ENCODE measurements around the gene TMIGD1. TPM values are rescaled to one million over a fixed set of nuclear protein-coding genes. Genes with fewer than 3 reads are reported as not detected.

Gene TMIGD1
- total RNA-seq, 2 experiments from 2014 or later: not detected

GRCh38 chr17:30375661-30376060 lies 41.8 kb upstream of the TMIGD1 start:
- no peak for DNase-seq
- CTCF ChIA-PET: interaction anchor here (1.7 kb wide), 1 partner anchor 36 kb away, joined by 4 read pairs; no protein-coding TSS in a partner anchor

GRCh38 chr17:30372755-30373154 lies 38.9 kb upstream of the TMIGD1 start:
- no peak for DNase-seq
- H3K27me3 Mint-ChIP-seq: peaks cover 15% of the 10 kb centered on the region
- CTCF ChIA-PET: interaction anchor here (0.6 kb wide), 1 partner anchor 456 kb away, joined by 5 read pairs; no protein-coding TSS in a partner anchor
- H3K9me3 Mint-ChIP-seq: no peaks in the 10 kb centered on the region
- H3K4me1 Mint-ChIP-seq: peaks cover 21% of the 10 kb centered on the region
- H3K27ac Mint-ChIP-seq: no peak overlapping the region
- POLR2A ChIA-PET: no interaction called here
- no peaks in the 10 kb centered on the region for H3K36me3 Mint-ChIP-seq (ENCODE audit: low read depth)
- no peak overlapping the region for H3K4me3 Mint-ChIP-seq

More at GRCh38 chr17:30375661-30376060, 41.8 kb upstream of the TMIGD1 start:
- Mint-ChIP-seq H3K27me3 (peaks cover 15% of the 10 kb centered on the region), H3K36me3 (ENCODE audit: low read depth) (no peaks in the 10 kb centered on the region), H3K4me3 (no peak overlapping the region), H3K4me1 (peaks cover 41% of the 10 kb centered on the region), H3K9me3 (no peaks in the 10 kb centered on the region), H3K27ac (no peak overlapping the region)
- POLR2A ChIA-PET: interaction anchor here (2.7 kb wide), 1 partner anchor 12 kb away, joined by 10 read pairs; no protein-coding TSS in a partner anchor

GRCh38 chr17:30369995-30370394 lies 36.1 kb upstream of the TMIGD1 start:
- no peaks in the 10 kb centered on the region for H3K36me3 Mint-ChIP-seq (ENCODE audit: low read depth)
- peaks cover 13% of the 10 kb centered on the region for H3K4me1 Mint-ChIP-seq
- H3K27me3 Mint-ChIP-seq: peaks cover 9% of the 10 kb centered on the region
- CTCF ChIA-PET: no interaction called here
- no peaks in the 10 kb centered on the region for H3K9me3 Mint-ChIP-seq
- no peak overlapping the region for H3K27ac Mint-ChIP-seq
- DNase-seq: no peak
- POLR2A ChIA-PET: no interaction called here
- no peak overlapping the region for H3K4me3 Mint-ChIP-seq

GRCh38 chr17:30368912-30369720 lies 35.3 kb upstream of the TMIGD1 start:
- Mint-ChIP-seq H3K4me3 (no peak overlapping the region), H3K27ac (no peak overlapping the region), H3K9me3 (no peaks in the 10 kb centered on the region), H3K36me3 (ENCODE audit: low read depth) (no peaks in the 10 kb centered on the region), H3K4me1 (peaks cover 16% of the 10 kb centered on the region), H3K27me3 (peaks cover 4% of the 10 kb centered on the region)
- DNase-seq: no peak
- POLR2A ChIA-PET: no interaction called here
- CTCF ChIA-PET: interaction anchor here (0.8 kb wide), 1 partner anchor 14 kb away, joined by 3 read pairs; no protein-coding TSS in a partner anchor

- POLR2A ChIA-PET: interaction anchor here (1.5 kb wide), 1 partner anchor 14 kb away, joined by 3 read pairs; no protein-coding TSS in a partner anchor
- H3K9me3 Mint-ChIP-seq: peaks cover 6% of the 10 kb centered on the region
- peaks cover 1% of the 10 kb centered on the region for H3K27me3 Mint-ChIP-seq
- H3K27ac Mint-ChIP-seq: no peak overlapping the region
- peaks cover 24% of the 10 kb centered on the region for H3K4me1 Mint-ChIP-seq
- H3K4me3 Mint-ChIP-seq: no peak overlapping the region
- H3K36me3 Mint-ChIP-seq (ENCODE audit: low read depth): peaks cover 3% of the 10 kb centered on the region
- CTCF ChIA-PET: interaction anchor here (0.6 to 0.9 kb wide), 2 partner anchors 214 to 262 kb away, joined by 3 read pairs; no protein-coding TSS in a partner anchor
- no peak for DNase-seq
These were observed 32.7 kb upstream of the TMIGD1 start for GRCh38 chr17:30366536-30366935.

- Mint-ChIP-seq H3K27ac (peak overlapping the region; percentile 90), H3K4me3 (no peak overlapping the region), H3K9me3 (peaks cover 16% of the 10 kb centered on the region), H3K27me3 (peaks cover 1% of the 10 kb centered on the region), H3K36me3 (ENCODE audit: low read depth) (peaks cover 7% of the 10 kb centered on the region), H3K4me1 (peaks cover 24% of the 10 kb centered on the region)
- CTCF ChIA-PET: interaction anchor here (0.6 to 1.6 kb wide), 12 partner anchors 8 to 1414 kb away, joined by 3 to 6 read pairs (median 4); partner anchors contain the start of genes BLMH, CPD and GOSR1
- DNase-seq: peak; percentile 88
- POLR2A ChIA-PET: interaction anchor here (0.7 to 1.9 kb wide), 15 partner anchors 9 to 426 kb away, joined by 3 to 10 read pairs (median 4); partner anchors contain the start of genes BLMH, CPD, NSRP1 and TMIGD1
These were observed 29.9 kb upstream of the TMIGD1 start for GRCh38 chr17:30363715-30364202.

GRCh38 chr17:30361766-30362279 lies 28.0 kb upstream of the TMIGD1 start:
- Mint-ChIP-seq H3K9me3 (peaks cover 16% of the 10 kb centered on the region), H3K27ac (no peak overlapping the region), H3K27me3 (peaks cover 1% of the 10 kb centered on the region), H3K4me1 (peaks cover 24% of the 10 kb centered on the region), H3K36me3 (ENCODE audit: low read depth) (peaks cover 7% of the 10 kb centered on the region), H3K4me3 (no peak overlapping the region)
- POLR2A ChIA-PET: interaction anchor here (1.8 to 1.9 kb wide), 2 partner anchors 16 to 70 kb away, joined by 5 to 7 read pairs; partner anchors contain the start of genes BLMH and CPD
- DNase-seq: no peak
- CTCF ChIA-PET: interaction anchor here (0.6 to 1.4 kb wide), 5 partner anchors 17 to 586 kb away, joined by 3 to 6 read pairs (median 3); no protein-coding TSS in a partner anchor

GRCh38 chr17:30360086-30360808 lies 26.4 kb upstream of the TMIGD1 start:
- DNase-seq: no peak
- peaks cover 7% of the 10 kb centered on the region for H3K36me3 Mint-ChIP-seq (ENCODE audit: low read depth)
- no peak overlapping the region for H3K4me3 Mint-ChIP-seq
- H3K4me1 Mint-ChIP-seq: peaks cover 20% of the 10 kb centered on the region
- H3K27me3 Mint-ChIP-seq: no peaks in the 10 kb centered on the region
- H3K27ac Mint-ChIP-seq: no peak overlapping the region
- POLR2A ChIA-PET: no interaction called here
- H3K9me3 Mint-ChIP-seq: peaks cover 16% of the 10 kb centered on the region
- CTCF ChIA-PET: no interaction called here

GRCh38 chr17:30358055-30358760 lies 24.4 kb upstream of the TMIGD1 start:
- H3K27me3 Mint-ChIP-seq: no peaks in the 10 kb centered on the region
- CTCF ChIA-PET: no interaction called here
- H3K27ac Mint-ChIP-seq: no peak overlapping the region
- no peak for DNase-seq
- H3K36me3 Mint-ChIP-seq (ENCODE audit: low read depth): peaks cover 7% of the 10 kb centered on the region
- H3K4me3 Mint-ChIP-seq: no peak overlapping the region
- H3K4me1 Mint-ChIP-seq: peaks cover 13% of the 10 kb centered on the region
- POLR2A ChIA-PET: no interaction called here
- peaks cover 16% of the 10 kb centered on the region for H3K9me3 Mint-ChIP-seq

- peaks cover 14% of the 10 kb centered on the region for H3K9me3 Mint-ChIP-seq
- no peaks in the 10 kb centered on the region for H3K27me3 Mint-ChIP-seq
- DNase-seq: no peak
- ChIA-PET CTCF (no interaction called here), POLR2A (no interaction called here)
- H3K36me3 Mint-ChIP-seq (ENCODE audit: low read depth): peaks cover 5% of the 10 kb centered on the region
- no peak overlapping the region for H3K27ac Mint-ChIP-seq
- H3K4me3 Mint-ChIP-seq: no peak overlapping the region
- H3K4me1 Mint-ChIP-seq: peaks cover 7% of the 10 kb centered on the region
These were observed 23.6 kb upstream of the TMIGD1 start for GRCh38 chr17:30357476-30357875.

GRCh38 chr17:30354701-30355100 lies 20.8 kb upstream of the TMIGD1 start:
- peaks cover 2% of the 10 kb centered on the region for H3K27me3 Mint-ChIP-seq
- H3K36me3 Mint-ChIP-seq (ENCODE audit: low read depth): no peaks in the 10 kb centered on the region
- no peak overlapping the region for H3K27ac Mint-ChIP-seq
- peaks cover 5% of the 10 kb centered on the region for H3K4me1 Mint-ChIP-seq
- CTCF ChIA-PET: interaction anchor here (0.5 to 0.8 kb wide), 2 partner anchors 16 to 621 kb away, joined by 3 read pairs; no protein-coding TSS in a partner anchor
- H3K4me3 Mint-ChIP-seq: no peak overlapping the region
- POLR2A ChIA-PET: interaction anchor here (0.6 to 1.2 kb wide), 2 partner anchors 9 to 27 kb away, joined by 3 to 6 read pairs; no protein-coding TSS in a partner anchor
- no peaks in the 10 kb centered on the region for H3K9me3 Mint-ChIP-seq
- DNase-seq: no peak

- ChIA-PET CTCF (interaction anchor here (0.6 to 0.9 kb wide), 2 partner anchors 125 to 268 kb away, joined by 3 read pairs; partner anchors contain the start of gene GOSR1), POLR2A (no interaction called here)
- no peaks in the 10 kb centered on the region for H3K36me3 Mint-ChIP-seq (ENCODE audit: low read depth)
- peaks cover 6% of the 10 kb centered on the region for H3K27me3 Mint-ChIP-seq
- no peak overlapping the region for H3K27ac Mint-ChIP-seq
- peaks cover 5% of the 10 kb centered on the region for H3K4me1 Mint-ChIP-seq
- DNase-seq: no peak
- H3K9me3 Mint-ChIP-seq: no peaks in the 10 kb centered on the region
- H3K4me3 Mint-ChIP-seq: no peak overlapping the region
These were observed 18.5 kb upstream of the TMIGD1 start for GRCh38 chr17:30352240-30352814.

Data from activated CD4-positive, alpha-beta memory T cell treated with anti-CD3 and anti-CD28 coated beads, Interleukin-2, amount 10 ng/mL, durations not matched to agents 7 days and 5 days (primary cell).